Occipital lobe (tissue), 2 donors: Measurements from ENCODE around the gene NUP93. TPM values are rescaled to one million over a fixed set of nuclear protein-coding genes. Genes with fewer than 3 reads are reported as not detected.

Experiments
- DNase-seq: peaks from one replicate; lab custom pipeline; 2025; lab: John Stamatoyannopoulos, UW
- total RNA-seq: library from RNA; depleted of rRNA; stranded (reverse); fragments of >200 nt; gene quantifications from one replicate; pipeline ENCODE4 v1.2.3, GENCODE V29; 2014

Gene NUP93
- total RNA-seq, 1 donor from 2014 or later: 207 TPM

DNA sequence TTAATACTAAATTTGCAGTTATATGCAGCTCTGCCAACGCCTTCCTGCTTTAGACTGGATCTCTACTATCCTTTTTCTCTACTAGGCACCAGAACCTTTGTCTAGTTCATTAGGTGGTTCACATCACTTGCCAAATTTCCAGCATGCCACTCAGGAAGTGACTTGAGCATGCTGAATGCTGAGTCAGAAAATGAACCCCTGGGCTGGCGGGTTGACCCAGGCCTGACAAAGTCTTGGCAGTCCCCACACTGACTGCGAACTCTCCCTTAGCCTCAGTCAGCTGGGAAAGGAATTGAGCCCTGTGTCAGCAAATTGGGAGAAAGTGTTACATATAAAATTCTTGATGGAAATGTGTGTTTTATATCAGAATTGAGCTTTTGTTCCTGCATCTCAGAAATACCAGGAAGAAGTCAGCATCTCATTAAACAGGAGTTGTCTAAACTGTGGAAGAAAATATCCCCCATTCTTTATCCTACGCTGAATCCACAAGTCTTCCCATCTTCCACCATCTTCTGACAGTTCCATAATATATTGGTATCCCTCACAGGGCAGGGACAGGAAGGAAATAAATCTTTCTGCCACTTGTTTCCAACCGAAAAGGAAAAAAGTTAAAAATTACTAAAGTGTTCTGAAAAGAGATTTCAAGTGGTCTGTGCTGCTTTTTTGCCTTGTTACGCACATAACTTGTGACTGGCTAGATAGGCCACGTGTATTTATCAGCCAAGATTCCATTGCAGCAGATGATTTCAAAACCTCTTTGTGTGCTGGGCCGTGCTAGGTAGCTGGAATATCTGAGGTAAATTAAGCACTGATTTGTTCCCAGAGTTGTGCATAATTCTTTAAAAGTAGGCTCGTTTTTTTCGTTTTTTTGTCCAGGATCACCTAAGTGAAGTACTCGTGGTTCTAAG, 118.4 kb downstream of the NUP93 start:
- DNase-seq: no peak

DNA sequence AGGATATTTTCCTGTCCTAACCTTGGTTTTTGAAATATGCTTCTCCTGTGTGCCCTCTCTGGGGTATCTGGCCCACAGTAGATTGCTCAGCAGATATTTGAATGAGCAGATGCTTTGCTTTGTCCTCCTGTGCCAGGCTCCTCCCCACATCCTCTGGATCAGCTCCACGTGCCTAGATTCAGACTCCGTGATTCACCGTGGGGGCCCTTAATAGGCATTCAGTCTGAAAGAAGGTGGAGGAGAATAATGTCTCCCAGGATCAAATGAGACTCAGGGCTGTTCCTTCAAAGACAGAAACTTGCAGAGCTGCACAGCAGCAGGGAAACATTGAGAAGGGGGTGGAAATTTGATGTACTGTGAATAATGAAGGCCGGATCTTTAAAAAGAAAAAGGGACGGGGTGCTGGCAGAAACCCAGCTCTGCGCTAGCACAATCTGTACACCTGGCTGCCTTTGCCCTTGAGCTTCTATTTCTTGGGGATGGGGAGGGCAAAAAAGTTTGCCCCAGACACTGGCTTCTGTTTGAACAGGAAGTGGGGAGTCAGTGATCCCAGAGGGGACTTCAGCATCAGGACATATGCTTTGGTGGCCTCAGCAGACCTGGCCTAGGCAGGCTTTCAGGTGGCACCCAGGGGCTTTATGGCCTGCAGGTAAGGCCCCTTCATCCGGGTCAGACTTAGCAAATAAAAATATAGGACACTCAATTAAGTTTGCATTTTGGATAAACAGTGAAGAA, 119.2 kb downstream of the NUP93 start:
- DNase-seq: no peak

DNA sequence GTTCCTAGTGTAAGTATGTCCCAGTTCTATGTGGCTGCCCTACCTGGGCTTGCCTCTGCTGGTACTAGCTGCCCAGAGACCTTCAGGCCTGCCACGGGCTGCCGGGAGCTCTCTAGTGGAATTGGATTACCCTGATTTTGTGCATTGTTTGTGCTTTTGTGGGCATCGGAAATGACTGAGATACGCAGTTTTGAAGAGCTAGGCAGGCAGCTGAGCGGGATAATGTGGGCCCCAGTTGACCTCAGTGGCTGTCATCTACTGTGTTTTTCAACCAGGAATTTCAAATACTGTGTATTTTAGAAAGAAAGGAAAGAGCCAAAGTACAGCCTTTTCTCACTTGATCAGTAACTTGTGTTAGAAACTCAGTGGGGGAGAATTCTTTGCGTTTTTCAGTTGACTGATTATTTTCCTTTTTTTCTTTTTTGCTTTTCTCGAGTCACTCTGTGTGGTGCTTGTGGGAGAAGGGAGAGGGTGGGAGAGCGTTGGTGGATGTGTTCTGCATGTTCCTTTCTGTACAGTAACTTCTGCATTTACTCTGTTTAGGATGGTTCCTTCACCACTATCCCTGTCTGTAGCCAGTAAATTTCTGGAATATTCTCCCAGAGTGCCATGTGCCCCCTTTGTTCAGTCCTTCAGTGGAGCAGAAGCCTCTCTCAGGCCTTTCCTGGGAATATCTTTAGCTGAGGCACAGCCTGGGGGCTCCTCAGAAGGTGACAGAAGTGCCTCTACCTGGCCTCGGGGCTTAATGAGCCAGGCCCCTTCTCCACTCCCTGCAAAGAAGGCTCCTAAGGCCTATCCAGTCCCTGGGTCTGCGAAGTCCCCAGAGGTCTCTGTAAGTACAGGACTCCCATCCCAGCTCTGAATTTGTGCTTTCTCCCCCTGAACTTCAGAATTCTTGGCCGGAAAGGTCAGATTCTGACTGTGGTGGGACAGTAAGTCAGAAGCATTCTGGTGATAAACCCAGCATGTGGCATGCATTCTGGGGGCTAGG, 120.1 kb downstream of the NUP93 start:
- no peak for DNase-seq

DNA sequence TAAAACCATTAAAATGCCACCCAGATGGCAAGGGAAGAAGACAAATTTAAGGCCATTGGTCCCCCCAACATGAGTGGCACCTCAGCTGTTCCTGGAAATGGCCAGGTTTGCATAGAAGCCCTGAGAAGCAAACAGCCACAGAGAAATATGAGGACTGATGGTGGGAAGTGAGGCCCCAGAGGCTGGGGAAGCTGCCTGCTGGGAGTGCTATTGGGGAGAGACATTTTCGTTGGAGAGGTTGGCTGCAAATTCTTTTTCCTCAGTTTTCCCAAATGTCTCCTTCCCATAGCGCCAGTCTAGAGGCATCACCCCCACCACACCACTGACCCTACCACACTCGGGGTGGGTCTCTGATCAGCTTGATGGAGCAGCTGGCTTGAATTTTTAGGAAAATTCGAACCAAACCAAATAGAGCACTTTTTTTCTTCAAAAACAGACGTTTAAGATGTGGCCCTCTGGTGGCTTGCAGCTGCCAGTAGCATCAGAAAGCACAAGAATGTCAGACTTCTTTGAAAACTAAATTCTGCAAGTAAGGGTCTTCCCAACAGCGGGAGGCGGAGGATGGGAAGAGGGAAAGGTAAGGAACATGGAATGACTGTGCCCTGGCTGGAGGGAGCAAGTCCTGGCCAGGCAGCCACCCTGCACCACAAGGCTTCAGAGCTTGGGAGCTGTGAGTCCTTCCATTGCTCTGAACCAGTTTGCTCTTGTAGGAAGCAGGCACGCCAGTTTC, 121.9 kb downstream of the NUP93 start:
- DNase-seq: no peak

DNA sequence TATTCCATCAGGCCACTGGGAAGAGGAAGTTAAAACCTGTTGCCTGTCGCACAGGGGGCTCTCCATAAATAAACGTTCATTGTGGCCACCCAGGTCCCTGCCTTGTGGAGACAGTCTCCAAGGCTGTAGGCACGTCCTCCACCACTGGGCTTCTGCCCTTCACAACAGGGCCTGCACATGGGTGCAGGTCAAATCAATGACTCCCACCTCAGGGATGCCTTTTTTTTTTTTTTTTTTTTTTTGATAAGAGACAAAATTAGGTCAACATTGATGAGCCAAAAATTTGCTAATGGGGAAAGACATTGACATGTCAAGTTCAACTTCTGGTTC, 122.4 kb downstream of the NUP93 start:
- no peak for DNase-seq

DNA sequence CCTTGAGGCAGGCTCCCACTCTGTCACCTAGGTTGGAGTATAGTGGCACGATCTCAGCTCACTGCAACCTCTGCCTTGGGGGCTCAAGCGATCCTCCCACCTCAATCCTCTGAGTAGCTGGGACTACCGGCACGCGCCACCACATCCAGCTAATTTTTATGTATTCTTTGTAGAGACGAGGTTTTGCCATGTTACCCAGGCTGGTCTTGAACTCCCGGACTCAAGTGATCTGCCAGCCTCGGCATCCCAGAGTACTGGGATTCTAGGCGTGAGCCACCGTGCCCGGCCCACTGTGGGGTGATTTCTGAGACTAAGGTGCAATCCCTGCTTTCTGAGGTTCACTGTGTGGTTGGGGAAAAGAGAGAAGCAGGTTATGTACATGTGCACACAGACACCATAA, 123.0 kb downstream of the NUP93 start:
- DNase-seq: no peak

DNA sequence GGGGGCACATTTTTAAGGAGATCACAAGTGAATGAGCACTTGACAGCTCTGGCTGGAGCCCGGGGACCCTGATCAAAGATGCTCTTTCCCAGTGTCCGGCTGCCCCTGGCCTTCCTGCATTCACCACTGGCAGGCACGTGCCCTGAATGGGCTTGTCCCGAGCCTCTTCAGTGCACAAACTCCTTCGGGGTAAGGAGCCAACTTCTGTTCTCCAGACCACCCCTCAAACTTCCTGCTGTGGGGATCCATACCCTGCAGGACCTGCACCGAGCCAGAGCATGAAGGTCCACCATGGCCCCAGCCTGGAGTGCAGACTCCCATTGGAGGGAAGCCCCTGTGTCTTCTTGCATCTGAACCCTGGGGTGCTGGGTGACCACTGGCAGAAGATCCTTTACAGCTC, 125.3 kb downstream of the NUP93 start:
- no peak for DNase-seq

DNA sequence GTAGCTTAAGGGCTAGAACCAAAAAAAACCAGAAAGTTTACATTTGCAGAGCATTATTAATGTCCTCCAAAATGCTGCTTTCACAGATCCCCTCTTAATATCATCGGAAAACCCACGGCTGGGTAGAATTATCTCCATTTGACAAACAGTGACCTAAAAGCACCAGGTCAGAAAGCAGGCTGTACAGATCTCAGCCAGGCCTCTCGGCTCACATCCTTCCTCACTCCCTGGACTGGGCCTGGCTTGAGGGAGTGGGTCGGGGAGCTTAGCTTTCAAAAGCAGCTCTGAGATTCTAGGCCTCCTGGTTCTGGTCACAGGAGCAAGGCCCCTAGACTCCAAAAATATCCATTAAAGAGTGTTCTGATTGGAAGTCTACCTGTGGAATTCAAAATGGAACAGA, 126.0 kb downstream of the NUP93 start:
- DNase-seq: no peak

DNA sequence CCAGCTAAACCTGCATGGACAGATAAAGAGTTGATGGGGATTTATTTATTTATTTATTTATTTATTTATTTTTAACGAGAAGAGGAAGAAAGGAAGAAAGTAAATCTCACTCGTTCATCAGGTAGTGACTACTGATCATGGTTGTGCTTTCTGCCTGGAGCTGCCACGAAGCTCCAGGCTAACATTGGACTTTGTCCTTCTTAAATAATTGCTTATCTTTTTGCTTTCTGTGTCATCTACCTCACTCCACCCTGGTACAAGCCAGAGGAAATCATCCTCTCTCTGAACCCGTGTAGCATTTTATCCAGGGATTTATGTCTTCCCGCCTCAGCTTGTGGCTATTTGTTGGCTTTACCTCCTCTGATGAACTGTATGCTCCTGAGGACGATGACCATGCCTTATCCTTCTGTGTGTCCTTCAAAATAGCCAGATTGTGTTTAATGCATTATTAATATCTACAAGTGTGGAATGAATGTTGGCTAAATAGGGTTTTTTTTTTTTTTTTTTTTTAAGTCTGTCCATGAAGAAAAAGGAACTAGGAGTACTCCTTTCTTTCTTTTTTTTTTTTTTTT, 127.0 kb downstream of the NUP93 start:
- DNase-seq: no peak

DNA sequence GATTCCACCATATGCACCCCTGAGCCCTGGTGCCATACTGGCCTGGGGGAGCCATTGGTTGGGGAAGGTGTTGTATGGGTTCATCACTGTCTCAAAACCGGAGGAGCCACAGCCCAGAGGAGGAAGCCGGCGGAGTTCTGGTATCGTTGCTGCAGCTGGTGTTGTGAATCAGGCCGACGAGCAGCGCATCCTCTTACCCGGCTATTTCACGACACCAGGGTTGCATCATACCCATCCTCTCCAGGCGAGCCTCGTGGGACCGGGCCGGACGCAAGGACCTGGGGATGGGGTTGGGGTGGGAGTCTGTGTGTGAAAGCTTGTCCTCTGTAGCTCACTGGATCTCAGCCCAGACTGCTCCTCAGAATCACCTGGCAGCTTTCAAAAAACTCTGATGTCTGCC, 128.4 kb downstream of the NUP93 start:
- no peak for DNase-seq

DNA sequence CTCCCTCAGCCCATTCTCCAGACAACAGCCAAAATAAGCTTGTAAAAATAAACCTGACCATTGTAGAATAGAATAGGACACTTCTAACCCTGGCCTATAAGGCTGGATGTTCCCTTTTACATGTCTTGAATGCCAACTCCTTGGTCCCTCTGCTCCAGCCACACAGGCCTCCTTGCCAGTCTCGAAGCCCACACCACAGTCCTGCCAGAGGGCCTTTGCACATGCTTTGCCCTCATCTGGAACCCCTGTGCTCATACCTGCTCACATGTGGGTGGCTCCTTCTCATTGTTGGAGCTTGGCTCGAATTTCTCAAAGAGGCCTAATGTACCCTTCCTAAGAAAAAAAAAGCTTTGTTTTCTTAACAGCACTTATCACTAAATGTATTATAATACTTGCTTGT, 129.7 kb downstream of the NUP93 start:
- no peak for DNase-seq

DNA sequence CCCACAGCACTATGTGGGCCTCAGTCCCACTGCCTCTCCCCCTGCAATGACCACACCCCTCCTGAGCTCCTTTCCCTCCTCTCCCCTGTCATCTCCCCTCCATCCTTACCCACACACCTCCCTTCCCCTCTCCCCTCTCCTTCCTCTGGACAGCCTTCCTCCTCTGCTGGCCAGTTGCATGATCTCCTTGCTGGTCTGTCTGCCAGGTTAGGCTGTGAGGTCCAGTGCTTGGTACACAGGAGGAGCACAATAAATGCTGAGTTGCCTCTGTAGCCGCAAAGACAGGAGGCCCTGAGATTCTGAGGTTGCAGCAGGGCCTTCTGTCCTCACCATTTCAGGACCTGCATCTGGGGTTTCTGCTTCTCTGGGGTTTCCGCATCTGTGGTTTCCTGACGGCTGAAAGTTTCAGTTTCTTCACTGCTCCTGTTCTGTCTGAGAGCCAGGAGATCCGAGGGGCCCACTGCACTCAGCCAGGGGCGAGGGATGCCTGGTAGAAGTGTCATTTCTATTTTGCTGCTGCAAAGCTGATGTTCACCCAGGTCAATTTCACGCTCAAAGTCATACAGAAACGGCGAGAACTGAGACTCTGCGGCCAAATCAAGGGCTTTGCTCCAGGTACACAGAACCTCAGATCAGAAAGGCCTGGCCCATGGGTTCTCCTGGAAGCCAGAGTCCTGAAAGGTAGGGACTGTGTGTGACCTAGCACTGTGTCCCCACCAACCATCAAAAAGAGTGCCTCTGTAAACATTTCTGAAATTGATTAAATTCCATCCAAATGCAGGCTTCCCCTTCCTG, 130.5 kb downstream of the NUP93 start:
- DNase-seq: no peak

DNA sequence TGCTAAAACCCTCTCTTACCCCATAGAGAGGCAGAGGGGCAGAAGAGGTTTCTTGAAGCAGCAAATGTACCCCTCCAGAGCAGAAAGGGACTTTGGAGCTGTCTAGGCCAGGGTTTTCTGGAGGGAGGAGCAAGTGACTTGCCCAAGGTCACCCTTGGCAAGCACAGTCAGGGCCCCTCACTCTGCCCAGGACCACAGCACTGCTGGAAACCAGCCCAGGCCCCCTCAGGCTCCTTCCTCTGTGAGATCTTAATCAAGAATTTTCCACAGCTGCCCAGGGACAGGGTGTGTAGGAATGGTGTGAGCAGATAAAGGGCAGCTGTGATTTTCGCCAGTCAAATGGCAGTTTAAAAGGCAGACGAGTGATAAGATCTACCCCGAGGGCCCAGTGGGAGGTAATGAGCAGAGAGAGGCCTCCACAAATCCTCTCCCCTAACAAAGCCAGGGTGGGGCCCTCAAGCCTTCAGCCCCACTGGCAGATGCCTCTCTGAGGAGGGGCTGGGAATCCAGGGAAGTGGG, 131.2 kb downstream of the NUP93 start:
- DNase-seq: no peak

DNA sequence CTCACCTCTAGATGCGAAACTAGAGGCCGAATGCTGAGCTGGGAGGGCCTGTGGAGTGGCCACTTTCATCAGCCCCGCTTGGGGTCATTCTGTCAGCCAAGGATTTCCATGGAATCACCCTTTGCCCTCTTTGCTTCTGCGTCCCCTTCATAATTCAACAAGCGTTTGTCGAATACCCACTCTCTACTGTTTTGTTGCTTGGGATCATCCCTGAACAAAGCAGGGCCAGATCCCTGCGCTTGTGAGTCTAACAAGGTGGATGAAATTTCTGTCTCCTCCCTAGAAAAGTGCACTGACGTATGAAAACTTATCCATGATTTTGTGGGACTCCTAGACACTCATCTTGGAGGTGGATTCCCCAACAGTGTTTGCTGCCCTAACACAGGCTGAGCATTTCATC, 131.8 kb downstream of the NUP93 start:
- no peak for DNase-seq

DNA sequence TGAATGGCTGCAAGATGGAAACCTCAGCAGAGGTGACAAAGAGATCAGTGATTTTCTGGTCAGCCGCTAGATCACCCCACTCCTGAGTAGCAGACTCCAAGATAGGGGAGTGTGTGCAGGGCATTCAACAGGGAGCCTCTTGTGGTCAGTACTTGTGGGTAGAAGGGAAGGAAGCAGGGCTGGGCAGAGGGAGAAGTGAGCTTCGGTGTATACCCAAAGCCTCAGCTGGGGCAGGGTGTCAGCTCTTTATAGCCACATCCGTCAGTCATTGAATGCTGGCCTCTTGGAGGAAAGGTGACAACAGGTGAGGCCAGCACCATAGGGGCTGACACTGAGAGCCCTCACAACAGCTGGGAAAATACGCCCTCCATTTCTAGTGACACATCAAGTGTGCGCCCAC, 132.8 kb downstream of the NUP93 start:
- DNase-seq: no peak

DNA sequence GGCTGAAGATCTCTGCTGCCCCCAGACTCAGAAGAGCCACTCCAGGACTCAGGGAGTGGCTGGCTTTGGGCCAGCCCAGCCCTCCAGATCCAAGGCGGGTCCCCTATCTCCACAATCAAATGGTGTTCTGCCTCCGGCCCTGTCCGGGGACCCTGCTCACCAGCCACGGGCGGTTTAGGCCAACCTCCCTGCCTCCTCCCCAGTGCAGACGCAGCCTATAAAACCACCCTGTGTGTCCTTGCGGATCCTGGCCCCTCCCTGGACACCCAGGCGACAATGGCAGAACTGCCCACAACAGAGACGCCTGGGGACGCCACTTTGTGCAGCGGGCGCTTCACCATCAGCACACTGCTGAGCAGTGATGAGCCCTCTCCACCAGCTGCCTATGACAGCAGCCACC, 135.0 kb downstream of the NUP93 start, which contains the start of gene SLC12A3:
SLC12A3 (plus strand) TSS at position 248 of the 400 bp plus-strand sequence; CDS start at position 277, 29 bp downstream.
- DNase-seq: no peak

DNA sequence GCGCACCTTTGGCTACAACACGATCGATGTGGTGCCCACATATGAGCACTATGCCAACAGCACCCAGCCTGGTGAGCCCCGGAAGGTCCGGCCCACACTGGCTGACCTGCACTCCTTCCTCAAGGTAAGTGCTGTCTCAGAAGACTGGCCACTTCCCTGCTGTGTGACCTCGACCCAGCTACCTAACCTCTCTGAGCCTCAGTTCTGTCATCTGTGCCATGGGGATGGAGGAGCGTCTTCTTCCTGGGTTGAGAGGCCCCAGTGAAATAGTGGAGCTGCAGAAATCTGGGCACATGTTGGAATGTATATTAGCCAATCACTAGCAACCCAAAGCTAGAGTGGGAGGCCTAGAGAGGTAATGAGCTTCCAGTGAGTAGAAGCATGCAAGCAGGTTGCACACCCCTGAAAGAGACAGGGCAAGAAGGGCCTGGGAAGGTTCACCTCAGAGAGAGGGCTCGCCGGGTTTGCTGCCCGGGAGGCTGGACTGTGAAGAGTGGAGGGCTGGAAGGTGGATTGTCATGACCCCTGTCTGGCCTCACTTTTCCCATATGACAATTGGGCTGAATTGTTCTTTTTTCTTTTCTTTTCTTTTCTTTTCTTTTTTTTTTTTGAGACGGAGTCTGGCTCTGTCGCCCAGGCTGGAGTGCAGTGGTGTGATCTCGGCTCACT, 135.6 kb downstream of the NUP93 start:
- no peak for DNase-seq

DNA sequence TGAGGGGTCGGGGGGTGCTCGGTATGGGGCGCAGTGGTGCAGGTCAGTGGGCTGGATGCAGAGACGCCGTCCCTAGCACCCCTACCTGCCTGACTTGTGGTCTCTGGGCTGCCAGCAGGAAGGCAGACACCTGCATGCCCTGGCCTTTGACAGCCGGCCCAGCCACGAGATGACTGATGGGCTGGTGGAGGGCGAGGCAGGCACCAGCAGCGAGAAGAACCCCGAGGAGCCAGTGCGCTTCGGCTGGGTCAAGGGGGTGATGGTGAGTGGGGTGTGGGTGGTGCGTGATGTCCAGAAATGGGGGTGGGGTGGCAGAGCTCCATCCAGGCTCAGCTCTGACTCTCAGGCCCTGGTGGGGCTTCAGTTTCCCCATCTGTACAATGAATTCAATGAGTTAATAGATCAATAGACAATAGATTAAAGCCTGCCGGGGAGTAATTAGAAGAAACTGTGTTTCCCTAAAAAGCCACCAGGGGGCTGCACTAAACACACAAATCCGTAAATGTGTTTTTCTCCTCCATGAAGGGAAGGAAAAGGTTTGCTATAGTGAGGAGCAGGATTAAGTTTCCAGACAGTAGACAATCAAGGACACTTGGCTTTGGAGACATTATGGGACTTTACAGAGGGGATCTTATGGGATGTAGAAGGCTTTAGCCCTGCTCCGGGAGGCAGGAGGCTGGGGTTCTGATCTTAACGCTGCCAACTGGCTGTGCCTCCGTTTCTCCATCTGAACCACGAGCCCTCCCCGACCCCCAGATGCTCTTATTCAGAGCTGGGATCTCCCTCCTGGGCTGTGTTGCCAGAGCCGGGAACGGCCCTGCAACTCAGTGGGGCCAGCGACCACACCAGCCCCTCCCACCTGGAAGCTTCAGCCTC, 137.3 kb downstream of the NUP93 start:
- no peak for DNase-seq
